Stimulated activated CD4-positive, alpha-beta T cell treated with anti-CD3 and anti-CD28 coated beads, Interleukin-1b, Interleukin-23, amount 100 ng/mL, for 24 hours (primary cell): ENCODE results near the gene ZNF22.

Source experiments
- DNase-seq, 4 experiments: peaks; one replicate each; pipeline ENCODE4 v3.0.0-alpha.2; 2020; ENCODE audit warnings: low read depth in 4 of 4, low spot score in 1 of 4

The ZNF22 gene

GRCh38 chr10:44963772-44964633, 36.7 kb upstream of the ZNF22 start:
- DNase-seq: no peak

GRCh38 chr10:44965104-44965503, 35.6 kb upstream of the ZNF22 start:
- no peak for DNase-seq

- no peak for DNase-seq
These were observed 35.0 kb upstream of the ZNF22 start for GRCh38 chr10:44965651-44966097.

- DNase-seq: no peak
These were observed 34.5 kb upstream of the ZNF22 start for GRCh38 chr10:44966129-44966815.

- DNase-seq: no peak
These were observed 33.8 kb upstream of the ZNF22 start for GRCh38 chr10:44966816-44967509.

- no peak for DNase-seq
These were observed 33.1 kb upstream of the ZNF22 start for GRCh38 chr10:44967616-44968015.

- no peak for DNase-seq
These were observed 32.6 kb upstream of the ZNF22 start for GRCh38 chr10:44968091-44968490.

GRCh38 chr10:44968500-44969400, 32.0 kb upstream of the ZNF22 start:
- DNase-seq: no peak

GRCh38 chr10:44969854-44970253, 30.9 kb upstream of the ZNF22 start:
- no peak for DNase-seq

GRCh38 chr10:44970812-44971395, 29.8 kb upstream of the ZNF22 start:
- DNase-seq: no peak

GRCh38 chr10:44971434-44971833, 29.3 kb upstream of the ZNF22 start:
- no peak for DNase-seq

GRCh38 chr10:44971935-44972757, 28.6 kb upstream of the ZNF22 start:
- no peak for DNase-seq

- no peak for DNase-seq
These were observed 27.8 kb upstream of the ZNF22 start for GRCh38 chr10:44972874-44973306.

- DNase-seq: no peak
These were observed 27.2 kb upstream of the ZNF22 start for GRCh38 chr10:44973323-44974081.

- DNase-seq: no peak
These were observed 26.6 kb upstream of the ZNF22 start for GRCh38 chr10:44974082-44974627.

GRCh38 chr10:44974628-44975430, 25.9 kb upstream of the ZNF22 start:
- peak; percentile 29 to 46 (median 43) for DNase-seq

GRCh38 chr10:44975431-44976331, 25.0 kb upstream of the ZNF22 start:
- DNase-seq: no peak
